K562 (cell line): ENCODE results near the gene PYGB. TPM values are rescaled to one million over a fixed set of nuclear protein-coding genes. Genes with fewer than 3 reads are reported as not detected.
A peak's percentile ranks its signal among the peaks of the same experiment; 100 is the strongest.

Experiments used
- E4F1 ChIP-seq: fragments of 250-450 bp; sonication (Bioruptor Pico); IDR thresholded peaks from 2 replicates; pipeline ENCODE4 v1.5.0; 2021; ENCODE audit warnings: mild to moderate bottlenecking, borderline replicate concordance
- KDM1A ChIP-seq, 2 experiments: fragments of 450-650 bp; IDR thresholded peaks; 2 replicates each; pipeline ENCODE4 v1.6.1; 2016; ENCODE audit warnings: mild to moderate bottlenecking in 2 of 2
- NCOR1 ChIP-seq: fragments of 450-650 bp; IDR thresholded peaks from 2 replicates; pipeline ENCODE4 v1.6.1; 2016; ENCODE audit warnings: mild to moderate bottlenecking, moderate library complexity
- NR4A1 ChIP-seq, 2 experiments: fragments of 250-450 bp in 1 of 2; fragments of 450-650 bp in 1 of 2; sonication (Bioruptor Pico) in 1 of 2; IDR thresholded peaks; 2 replicates each; pipeline versions ENCODE4 v1.4.0 to v1.6.1; 2016 to 2020; ENCODE audit warnings: mild to moderate bottlenecking in 2 of 2, missing compliant biosample characterization in 1 of 2, missing genetic modification characterization in 1 of 2, moderate library complexity in 1 of 2
- RFX5 ChIP-seq: IDR thresholded peaks from 2 replicates; pipeline ENCODE4 v1.6.1; 2011; ENCODE audit warnings: low read depth, mild to moderate bottlenecking, improper control_type of control experiment, low read length
- RREB1 ChIP-seq: fragments of 250-450 bp; sonication (Bioruptor Pico); IDR thresholded peaks from 2 replicates; pipeline ENCODE4 v1.4.0; 2020
- polyA plus RNA-seq, 8 experiments: library from polyadenylated mRNA; depleted of rRNA in 4 of 8; stranded (reverse) in 5 of 8; unstranded in 3 of 8; fragments of >200 nt; fragmentation: Nextera tagmentation in 2 of 8; fragmentation: Illumina TruSeq in 1 of 8; extraction: Ambion mirVana in 2 of 8; extraction: Trizol in 1 of 8; gene quantifications; 2 replicates each; pipeline versions ENCODE4 v1.2.1 to v1.2.3, GENCODE V29; 2011 to 2014; ENCODE audit warnings: inconsistent platforms in 1 of 8, missing spikeins in 1 of 8
- total RNA-seq, 7 experiments: library from RNA; depleted of rRNA in 6 of 7; stranded (reverse); fragments of >200 nt in 6 of 7; fragmentation: Illumina TruSeq in 2 of 7; extraction: Trizol in 2 of 7; gene quantifications; 2 replicates each; pipeline versions ENCODE4 v1.2.1 to v1.2.3, GENCODE V29; 2011 to 2021; ENCODE audit warnings: low replicate concordance in 1 of 7
- TF ChIP-seq, protein P1 (sequence below), 2 experiments: IDR thresholded peaks; 2 replicates each; pipeline ENCODE4 v1.6.1; 2012; ENCODE audit warnings: improper control_type of control experiment in 2 of 2, low read depth in 2 of 2, low read length in 2 of 2, borderline replicate concordance in 1 of 2
- TF ChIP-seq, protein P2 (sequence below), 2 experiments: fragments of 450-650 bp in 1 of 2; sonication (generic) in 1 of 2; formaldehyde crosslinking in 1 of 2; IDR thresholded peaks in 1 of 2; conservative IDR thresholded peaks in 1 of 2; 2 replicates each; pipeline versions ENCODE4 v1.6.1 to v1.8.1; 2016 to 2023; ENCODE audit warnings: mild to moderate bottlenecking in 2 of 2, moderate library complexity in 2 of 2, inconsistent platforms in 1 of 2, missing genetic modification reagents in 1 of 2
- TF ChIP-seq, protein P3 (sequence below): fragments of 250-450 bp; sonication (Bioruptor Pico); IDR thresholded peaks from 2 replicates; pipeline ENCODE4 v1.8.0; 2022; ENCODE audit warnings: moderate library complexity, mild to moderate bottlenecking, inconsistent platforms

PYGB gene
- total and polyA plus RNA-seq, 9 of the 15 experiments (the other 6 are each of a cell fraction or from before 2014, with no cell fraction given) = 0.34 to 18.0 (median 9.8) TPM

DNA sequence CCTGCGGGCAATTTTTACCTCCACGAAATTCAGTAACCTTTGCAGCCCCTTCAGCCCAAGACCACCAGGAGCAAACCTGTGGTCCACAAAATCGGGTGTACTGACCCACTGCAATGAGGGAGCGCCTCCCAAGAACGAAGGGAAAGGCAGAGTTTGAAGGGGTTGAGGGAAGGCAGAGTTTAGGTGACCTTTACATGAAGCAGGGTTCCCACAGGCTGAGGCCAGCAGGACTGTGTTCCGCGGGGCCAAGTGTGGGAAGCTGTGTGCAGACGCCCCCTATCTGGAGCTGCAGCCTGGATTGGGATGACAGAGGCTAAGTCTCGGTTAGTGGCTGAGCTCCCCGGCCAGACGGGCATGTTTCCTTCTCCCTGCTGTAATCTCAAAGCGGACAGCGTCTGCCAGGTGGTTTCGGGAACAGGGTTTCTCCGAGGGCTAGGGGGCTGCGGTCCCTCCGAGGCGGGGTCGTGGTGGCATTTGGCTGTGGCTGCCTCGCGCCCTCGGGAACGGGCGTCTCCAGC, 826 bp upstream of the PYGB start (continued):
- TF ChIP-seq RREB1 (CRISPR knock-in tag) = no peak
- no peak for TF ChIP-seq KDM1A (IDR thresholded peaks at IDR 0.05)
- TF ChIP-seq, protein P1, sequence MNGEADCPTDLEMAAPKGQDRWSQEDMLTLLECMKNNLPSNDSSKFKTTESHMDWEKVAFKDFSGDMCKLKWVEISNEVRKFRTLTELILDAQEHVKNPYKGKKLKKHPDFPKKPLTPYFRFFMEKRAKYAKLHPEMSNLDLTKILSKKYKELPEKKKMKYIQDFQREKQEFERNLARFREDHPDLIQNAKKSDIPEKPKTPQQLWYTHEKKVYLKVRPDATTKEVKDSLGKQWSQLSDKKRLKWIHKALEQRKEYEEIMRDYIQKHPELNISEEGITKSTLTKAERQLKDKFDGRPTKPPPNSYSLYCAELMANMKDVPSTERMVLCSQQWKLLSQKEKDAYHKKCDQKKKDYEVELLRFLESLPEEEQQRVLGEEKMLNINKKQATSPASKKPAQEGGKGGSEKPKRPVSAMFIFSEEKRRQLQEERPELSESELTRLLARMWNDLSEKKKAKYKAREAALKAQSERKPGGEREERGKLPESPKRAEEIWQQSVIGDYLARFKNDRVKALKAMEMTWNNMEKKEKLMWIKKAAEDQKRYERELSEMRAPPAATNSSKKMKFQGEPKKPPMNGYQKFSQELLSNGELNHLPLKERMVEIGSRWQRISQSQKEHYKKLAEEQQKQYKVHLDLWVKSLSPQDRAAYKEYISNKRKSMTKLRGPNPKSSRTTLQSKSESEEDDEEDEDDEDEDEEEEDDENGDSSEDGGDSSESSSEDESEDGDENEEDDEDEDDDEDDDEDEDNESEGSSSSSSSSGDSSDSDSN (IDR thresholded peaks at IDR 0.05; ENCODE audit: borderline replicate concordance in 1 of 2, low read depth in 2 of 2, low read length in 2 of 2) = peak; percentile 40 to 65; a peak in 1 of 4 replicates
- TF ChIP-seq, protein P2, sequence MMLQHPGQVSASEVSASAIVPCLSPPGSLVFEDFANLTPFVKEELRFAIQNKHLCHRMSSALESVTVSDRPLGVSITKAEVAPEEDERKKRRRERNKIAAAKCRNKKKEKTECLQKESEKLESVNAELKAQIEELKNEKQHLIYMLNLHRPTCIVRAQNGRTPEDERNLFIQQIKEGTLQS (IDR thresholded peaks at IDR 0.05) = no peak
- TF ChIP-seq, protein P2 (CRISPR knock-in tag; conservative IDR thresholded peaks at IDR 0.05) = no peak
- TF ChIP-seq NR4A1 (CRISPR knock-in tag; IDR thresholded peaks at IDR 0.05) = no peak
- TF ChIP-seq NR4A1 (tag; IDR thresholded peaks at IDR 0.05) = no peak
- TF ChIP-seq, protein P3, sequence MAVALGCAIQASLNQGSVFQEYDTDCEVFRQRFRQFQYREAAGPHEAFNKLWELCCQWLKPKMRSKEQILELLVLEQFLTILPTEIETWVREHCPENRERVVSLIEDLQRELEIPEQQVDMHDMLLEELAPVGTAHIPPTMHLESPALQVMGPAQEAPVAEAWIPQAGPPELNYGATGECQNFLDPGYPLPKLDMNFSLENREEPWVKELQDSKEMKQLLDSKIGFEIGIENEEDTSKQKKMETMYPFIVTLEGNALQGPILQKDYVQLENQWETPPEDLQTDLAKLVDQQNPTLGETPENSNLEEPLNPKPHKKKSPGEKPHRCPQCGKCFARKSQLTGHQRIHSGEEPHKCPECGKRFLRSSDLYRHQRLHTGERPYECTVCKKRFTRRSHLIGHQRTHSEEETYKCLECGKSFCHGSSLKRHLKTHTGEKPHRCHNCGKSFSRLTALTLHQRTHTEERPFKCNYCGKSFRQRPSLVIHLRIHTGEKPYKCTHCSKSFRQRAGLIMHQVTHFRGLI (CRISPR knock-in tag) = no peak
- no peak for TF ChIP-seq NCOR1
- no peak for TF ChIP-seq RFX5
- TF ChIP-seq E4F1 = no peak
